ACC112 (cell line): ENCODE measurements around the gene RNASE7.

Source experiments
- H2AFZ ChIP-seq: fragments of 200-600 bp; sonication (generic); one replicate; pipeline ENCODE4 v1.6.0; 2017; ENCODE audit warnings: antibody characterized with exemption, low read length; ENCODE audit not compliant: unreplicated experiment
- H3K27ac ChIP-seq: fragments of 200-600 bp; sonication (generic); 2 replicates; pipeline ENCODE4 v1.5.1; 2014; ENCODE audit warnings: low read depth, mild to moderate bottlenecking, antibody characterized with exemption, low read length, moderate library complexity
- H3K27me3 ChIP-seq: fragments of 200-600 bp; sonication (generic); 2 replicates; pipeline ENCODE4 v1.6.1; 2014; ENCODE audit warnings: mild to moderate bottlenecking, antibody characterized with exemption, low read length, moderate library complexity, mixed read lengths; ENCODE audit not compliant: insufficient read depth
- H3K36me3 ChIP-seq: fragments of 200-600 bp; sonication (generic); 2 replicates; pipeline ENCODE4 v1.6.1; 2016; ENCODE audit warnings: mild to moderate bottlenecking, antibody characterized with exemption, low read length, moderate library complexity, mixed read lengths; ENCODE audit not compliant: insufficient read depth
- H3K4me1 ChIP-seq: fragments of 200-600 bp; sonication (generic); one replicate; pipeline ENCODE4 v1.6.1; 2016; ENCODE audit warnings: low read length, mixed read lengths; ENCODE audit not compliant: insufficient read depth, unreplicated experiment, control insufficient read depth
- H3K4me3 ChIP-seq: fragments of 200-600 bp; sonication (generic); 2 replicates; pipeline ENCODE4 v1.5.1; 2014; ENCODE audit warnings: mild to moderate bottlenecking, low read depth, low read length
- H3K79me2 ChIP-seq: fragments of 200-600 bp; sonication (generic); one replicate; pipeline ENCODE4 v1.6.0; 2016; ENCODE audit warnings: low read length; ENCODE audit not compliant: control insufficient read depth, unreplicated experiment, insufficient read depth

Gene RNASE7

DNA sequence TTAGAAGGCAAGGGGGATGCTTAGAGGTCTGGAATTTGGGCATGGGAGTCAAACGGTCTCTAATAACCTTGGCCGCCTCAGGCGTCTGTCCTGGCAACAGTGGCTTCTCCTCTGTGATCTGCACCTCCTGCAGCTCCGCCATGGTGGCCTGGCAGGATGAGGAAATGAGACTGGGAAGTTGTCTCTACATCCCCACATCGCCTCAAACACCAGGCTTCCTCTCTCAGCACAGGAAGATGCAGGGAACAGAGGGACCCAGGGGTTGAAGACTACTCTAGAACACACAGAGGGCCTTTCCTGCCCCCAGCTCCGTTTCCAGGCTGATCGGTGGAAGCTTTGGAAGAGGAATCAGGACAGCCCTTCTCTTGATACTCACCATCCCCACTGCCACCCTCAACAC lies 19.0 kb upstream of the RNASE7 start:
- H3K27ac ChIP-seq, result no peak overlapping the region
- no peaks in the 10 kb centered on the region for H3K4me1 ChIP-seq
- peaks cover 82% of the 10 kb centered on the region for H3K27me3 ChIP-seq
- H3K36me3 ChIP-seq, result no peaks in the 10 kb centered on the region
- no peaks in the 10 kb centered on the region for H3K79me2 ChIP-seq
- no peak overlapping the region for H2AFZ ChIP-seq
- H3K4me3 ChIP-seq, result no peak overlapping the region

GRCh38 chr14:21023817-21024584 lies 18.2 kb upstream of the RNASE7 start:
- H3K36me3 ChIP-seq, result no peaks in the 10 kb centered on the region
- no peaks in the 10 kb centered on the region for H3K79me2 ChIP-seq
- H3K4me1 ChIP-seq, result no peaks in the 10 kb centered on the region
- H3K27me3 ChIP-seq, result peaks cover 79% of the 10 kb centered on the region
- H2AFZ ChIP-seq, result no peak overlapping the region
- H3K27ac ChIP-seq, result no peak overlapping the region
- peak overlapping the region; percentile 75 for H3K4me3 ChIP-seq

DNA sequence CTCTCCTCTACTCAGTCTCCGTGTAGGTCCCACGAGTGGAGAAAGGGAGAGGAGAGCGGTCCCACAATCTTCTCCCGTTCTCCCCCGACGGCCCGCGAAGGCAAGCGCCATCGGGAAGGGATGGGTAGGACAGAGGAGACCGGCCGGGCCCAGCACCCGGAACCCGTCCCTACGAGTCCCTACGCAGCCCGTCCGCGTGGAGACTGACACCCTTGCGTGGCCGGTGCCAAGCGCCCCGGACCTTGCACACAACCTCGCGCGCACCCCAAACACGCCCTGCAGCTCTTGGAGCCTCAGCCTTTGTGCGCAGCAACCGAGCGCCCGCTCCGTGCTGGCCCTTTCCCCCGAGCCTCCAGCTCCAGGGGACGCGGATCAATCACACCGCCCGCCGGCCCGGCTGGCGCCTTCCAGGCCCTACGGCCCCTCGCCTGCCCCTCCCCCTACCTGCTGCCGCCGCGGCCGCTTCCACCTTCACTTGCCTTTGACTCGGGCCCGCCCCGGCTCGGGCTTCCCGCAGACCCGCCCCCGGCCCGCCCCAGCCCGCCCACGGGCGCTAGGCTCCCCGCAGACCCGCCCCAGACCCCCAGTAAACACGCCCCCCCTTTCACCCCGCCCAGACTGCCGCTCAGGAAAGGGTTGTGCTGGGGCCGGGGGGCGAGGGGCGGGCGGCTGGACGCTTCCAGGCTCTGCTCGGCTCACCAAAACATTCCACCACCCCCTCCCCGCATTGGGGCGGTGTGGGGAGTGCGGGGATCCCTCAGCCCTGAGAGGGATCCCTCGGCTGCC lies 17.4 kb upstream of the RNASE7 start, which contains the start of gene NDRG2:
NDRG2 (minus strand) TSS at position 477 of the 786 bp plus-strand sequence. CDS start 1,746 bp downstream, outside the sequence.
- H3K36me3 ChIP-seq, result no peaks in the 10 kb centered on the region
- H3K4me1 ChIP-seq, result no peaks in the 10 kb centered on the region
- H3K79me2 ChIP-seq, result no peaks in the 10 kb centered on the region
- peaks cover 80% of the 10 kb centered on the region for H3K27me3 ChIP-seq
- H2AFZ ChIP-seq, result peak within 1 kb of the TSS; percentile 95
- no peak within 1 kb of the TSS for H3K27ac ChIP-seq
- H3K4me3 ChIP-seq, result peak within 1 kb of the TSS; percentile 75

- Histone ChIP-seq H3K27ac (no peak overlapping the region), H3K27me3 (peaks cover 83% of the 10 kb centered on the region), H3K4me1 (no peaks in the 10 kb centered on the region), H2AFZ (peak overlapping the region; percentile 95), H3K79me2 (no peaks in the 10 kb centered on the region), H3K36me3 (no peaks in the 10 kb centered on the region), H3K4me3 (peak overlapping the region; percentile 75)
These were observed 16.5 kb upstream of the RNASE7 start for GRCh38 chr14:21025371-21026273.

- Histone ChIP-seq H3K4me3 (no peak overlapping the region), H3K79me2 (no peaks in the 10 kb centered on the region), H3K36me3 (no peaks in the 10 kb centered on the region), H2AFZ (no peak overlapping the region), H3K27ac (no peak overlapping the region), H3K4me1 (no peaks in the 10 kb centered on the region), H3K27me3 (peaks cover 83% of the 10 kb centered on the region)
These were observed 15.7 kb upstream of the RNASE7 start for GRCh38 chr14:21026274-21026987.

DNA sequence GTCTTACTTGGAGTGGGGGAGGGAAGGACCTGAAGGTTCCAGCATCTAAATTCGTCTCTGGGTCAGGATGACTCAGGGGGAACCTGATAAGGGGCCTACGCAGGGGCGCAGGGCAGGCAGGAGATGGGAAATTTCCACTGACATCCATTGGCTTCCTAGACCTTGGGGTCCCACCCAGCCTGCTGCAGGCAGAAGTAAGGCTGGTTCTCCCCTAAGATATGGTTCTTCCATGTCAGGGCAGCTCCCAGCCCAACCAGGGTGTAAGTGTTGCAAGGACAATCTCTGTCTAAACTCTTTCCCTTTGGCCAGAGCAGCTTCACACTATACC lies 15.2 kb upstream of the RNASE7 start:
- no peak overlapping the region for H3K4me3 ChIP-seq
- H3K27me3 ChIP-seq, result peaks cover 83% of the 10 kb centered on the region
- H3K79me2 ChIP-seq, result no peaks in the 10 kb centered on the region
- no peak overlapping the region for H2AFZ ChIP-seq
- no peaks in the 10 kb centered on the region for H3K36me3 ChIP-seq
- H3K4me1 ChIP-seq, result no peaks in the 10 kb centered on the region
- no peak overlapping the region for H3K27ac ChIP-seq

DNA sequence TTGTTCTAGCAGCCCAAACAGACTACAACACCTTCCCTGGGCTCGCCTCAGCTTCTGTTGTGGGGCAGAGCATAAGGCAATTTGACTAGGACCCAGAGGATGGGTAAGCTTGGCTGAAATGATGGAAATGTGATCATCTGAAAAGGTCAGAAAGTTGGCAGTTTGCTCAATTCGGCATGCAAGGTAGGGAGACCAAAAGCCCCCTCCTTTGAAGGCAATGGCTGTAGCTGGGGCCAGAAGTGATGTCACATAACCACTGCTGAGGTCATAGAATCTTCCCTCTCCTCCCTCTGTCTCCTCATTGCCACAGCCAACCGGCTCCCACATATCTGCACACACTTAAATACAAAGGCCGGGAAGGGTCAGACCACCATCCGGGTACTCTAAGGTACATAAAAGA lies 12.2 kb upstream of the RNASE7 start, which contains the start of gene TPPP2:
TPPP2 (plus strand) TSS at position 301 of the 400 bp plus-strand sequence. CDS start 365 bp downstream, outside the sequence.
- Histone ChIP-seq H3K27ac (no peak within 1 kb of the TSS), H3K36me3 (no peaks in the 10 kb centered on the region), H3K4me3 (no peak within 1 kb of the TSS), H2AFZ (no peak within 1 kb of the TSS), H3K4me1 (no peaks in the 10 kb centered on the region), H3K27me3 (peaks cover 84% of the 10 kb centered on the region), H3K79me2 (no peaks in the 10 kb centered on the region)

DNA sequence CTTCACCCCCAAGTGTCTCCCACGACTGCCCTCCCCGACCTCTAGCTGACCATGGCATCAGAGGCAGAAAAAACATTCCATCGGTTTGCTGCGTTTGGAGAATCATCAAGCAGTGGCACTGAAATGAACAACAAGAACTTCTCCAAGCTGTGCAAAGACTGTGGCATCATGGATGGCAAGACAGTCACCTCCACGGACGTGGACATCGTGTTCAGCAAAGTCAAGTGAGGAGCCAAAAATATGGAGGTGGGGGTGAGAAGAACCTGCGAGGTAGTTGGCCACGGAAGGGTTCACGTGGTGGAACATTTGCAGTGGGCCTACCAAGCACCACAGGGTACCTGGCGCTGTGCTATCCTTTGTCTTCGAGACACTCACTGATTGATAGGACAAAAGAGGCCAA lies 11.6 kb upstream of the RNASE7 start:
- Histone ChIP-seq H3K4me1 (no peaks in the 10 kb centered on the region), H3K79me2 (no peaks in the 10 kb centered on the region), H2AFZ (no peak overlapping the region), H3K27me3 (peaks cover 85% of the 10 kb centered on the region), H3K27ac (no peak overlapping the region), H3K36me3 (no peaks in the 10 kb centered on the region), H3K4me3 (no peak overlapping the region)

DNA sequence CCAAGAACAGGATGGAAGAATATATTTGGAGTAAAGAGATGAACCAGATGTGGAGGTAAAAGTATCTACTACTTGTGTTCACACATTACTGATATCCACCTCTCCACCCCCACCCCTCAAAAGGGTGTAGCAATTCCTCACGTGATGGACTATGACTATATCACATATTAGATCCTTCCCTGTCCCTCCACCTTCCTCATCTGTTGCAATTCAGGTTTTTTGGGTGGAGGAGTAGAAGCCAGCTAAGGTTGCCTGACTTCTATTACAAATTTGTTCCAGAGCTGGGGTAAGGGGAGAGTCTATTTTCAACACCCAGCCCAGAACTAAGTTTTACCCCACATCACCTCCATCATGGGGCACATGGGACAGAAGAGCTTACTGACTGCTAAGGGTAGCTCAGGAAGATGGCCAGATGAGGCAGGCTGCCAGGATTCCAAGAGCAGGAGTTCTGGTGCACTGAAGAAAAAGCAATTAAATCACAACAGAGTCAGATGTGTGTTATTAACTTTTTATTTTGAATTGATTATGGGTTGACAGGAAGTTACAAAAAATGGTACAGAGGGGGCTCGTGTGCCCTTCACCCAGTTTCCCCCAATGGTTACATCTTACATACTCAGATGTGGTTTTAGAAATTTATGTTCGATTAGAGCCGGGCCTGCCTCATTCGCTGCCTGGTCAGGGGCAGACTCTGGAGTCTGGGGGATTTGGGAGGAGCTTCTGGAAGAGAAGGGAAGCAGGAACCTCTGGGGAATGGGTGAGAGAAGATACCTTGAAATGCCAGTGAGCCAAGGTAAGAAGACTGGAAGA lies 9.6 kb upstream of the RNASE7 start:
- Histone ChIP-seq H3K36me3 (no peaks in the 10 kb centered on the region), H3K27me3 (peaks cover 83% of the 10 kb centered on the region)

More for the DNA sequence above, 9.6 kb upstream of the RNASE7 start:
- Histone ChIP-seq H3K27ac (no peak overlapping the region), H3K4me1 (no peaks in the 10 kb centered on the region), H2AFZ (no peak overlapping the region), H3K79me2 (no peaks in the 10 kb centered on the region), H3K4me3 (no peak overlapping the region)
